Breast epithelium (tissue), 4 donors: Measurements from ENCODE around the gene PRTN3. TPM values are rescaled to one million over a fixed set of nuclear protein-coding genes. Genes with fewer than 3 reads are reported as not detected.

Source experiments
- DNase-seq, 2 donors: peaks; one replicate each; pipeline ENCODE4 v3.0.0-alpha.2; 2019; ENCODE audit warnings: low spot score in 2 of 2
- H3K27ac ChIP-seq, 2 donors: fragments of 200-600 bp; sonication (generic) in 1 of 2; one replicate each; pipeline ENCODE4 v1.5.1; 2016 to 2019; ENCODE audit warnings: mild to moderate bottlenecking in 1 of 2
- H3K27me3 ChIP-seq, 2 donors: fragments of 200-600 bp; sonication (generic) in 1 of 2; one replicate each; pipeline versions ENCODE4 v1.5.1 to v1.6.0; 2017 to 2019; ENCODE audit warnings: control low read depth in 1 of 2, mild to moderate bottlenecking in 1 of 2
- H3K36me3 ChIP-seq: fragments of 200-600 bp; one replicate; pipeline ENCODE4 v1.5.1; 2019
- H3K4me1 ChIP-seq, 2 donors: fragments of 200-600 bp; sonication (generic); one replicate each; pipeline ENCODE4 v1.5.1; 2016 to 2019; ENCODE audit warnings: control low read depth in 1 of 2
- H3K4me3 ChIP-seq, 3 donors: fragments of 200-600 bp; sonication (generic); 1 replicate in 2 of 3; 2 replicates in 1 of 3; pipeline ENCODE4 v1.5.1; 2016 to 2019; ENCODE audit warnings: mild to moderate bottlenecking in 3 of 3, moderate library complexity in 2 of 3
- H3K9me3 ChIP-seq, 2 donors: fragments of 200-600 bp; sonication (generic) in 1 of 2; one replicate each; pipeline ENCODE4 v1.5.1; 2016 to 2019; ENCODE audit warnings: control low read depth in 1 of 2
- CTCF ChIP-seq, 3 donors: fragments of 450-650 bp; IDR thresholded peaks; one replicate each; pipeline ENCODE4 v1.5.1; 2016 to 2017; ENCODE audit warnings: antibody characterized with exemption in 3 of 3, mild to moderate bottlenecking in 3 of 3, moderate library complexity in 3 of 3
- POLR2A ChIP-seq: fragments of 450-650 bp; IDR thresholded peaks from one replicate; pipeline ENCODE4 v1.6.1; 2016; ENCODE audit warnings: antibody characterized with exemption, mild to moderate bottlenecking, moderate library complexity
- POLR2AphosphoS5 ChIP-seq, 3 donors: sonication (generic); formaldehyde crosslinking; IDR thresholded peaks; one replicate each; pipeline ENCODE4 v1.6.1; 2017; ENCODE audit warnings: antibody characterized with exemption in 3 of 3
- intact Hi-C: fragments of 100-400 bp; cut with DNase I; formaldehyde crosslinking; loops from one replicate; pipeline ENCODE4 v1.15.1; 2023; ENCODE audit warnings: low total_unique reads
- total RNA-seq, 3 donors: library from RNA; depleted of rRNA; stranded (reverse); fragments of >200 nt; gene quantifications; one replicate each; pipeline ENCODE4 v1.1.0, GENCODE V29; 2016

PRTN3 gene, protein sequence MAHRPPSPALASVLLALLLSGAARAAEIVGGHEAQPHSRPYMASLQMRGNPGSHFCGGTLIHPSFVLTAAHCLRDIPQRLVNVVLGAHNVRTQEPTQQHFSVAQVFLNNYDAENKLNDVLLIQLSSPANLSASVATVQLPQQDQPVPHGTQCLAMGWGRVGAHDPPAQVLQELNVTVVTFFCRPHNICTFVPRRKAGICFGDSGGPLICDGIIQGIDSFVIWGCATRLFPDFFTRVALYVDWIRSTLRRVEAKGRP
- total RNA-seq, result 1 to 10 TPM in 1 of 3 donors, under 1 TPM in 1, not detected in 1; 0.44 to 1.1 TPM

DNA sequence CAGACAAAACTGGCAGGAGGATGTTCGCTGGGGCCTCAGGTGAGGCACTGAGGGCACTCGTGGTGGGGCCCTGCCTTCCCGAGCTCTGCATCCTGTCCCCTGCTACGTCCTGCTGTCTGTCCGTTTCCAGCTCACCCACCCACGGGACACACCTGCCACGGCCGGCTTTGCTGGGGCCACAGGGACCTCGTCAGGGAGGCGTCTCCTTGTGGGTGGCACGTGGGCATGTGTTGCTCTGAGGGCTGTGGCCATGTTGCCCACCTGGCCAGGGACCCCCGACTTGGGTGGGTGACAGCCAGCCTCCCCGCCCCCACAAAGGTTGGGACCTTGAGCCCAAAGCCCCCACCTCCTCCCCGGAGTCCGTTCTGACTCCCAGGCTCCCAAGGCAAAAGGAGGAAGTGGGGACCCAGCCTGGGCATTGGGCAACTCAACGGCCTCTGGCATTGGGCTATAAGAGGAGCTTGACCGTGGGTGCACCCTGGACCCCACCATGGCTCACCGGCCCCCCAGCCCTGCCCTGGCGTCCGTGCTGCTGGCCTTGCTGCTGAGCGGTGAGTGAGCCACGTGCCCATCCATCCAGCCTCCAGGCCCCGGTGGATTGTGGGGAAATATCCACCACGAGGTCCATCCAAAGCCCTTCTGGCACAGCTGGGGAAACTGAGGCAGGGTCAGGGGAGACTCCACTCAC lies at the start of gene PRTN3:
TSS of gene PRTN3 (plus strand) at position 481 of the 688 bp plus-strand sequence. CDS start at position 491, 10 bp downstream.
- Histone ChIP-seq H3K4me1 (peaks cover 6 to 8% of the 10 kb centered on the region in 2 donors), H3K36me3 (no peaks in the 10 kb centered on the region), H3K27ac (no peak within 1 kb of the TSS), H3K9me3 (no peaks in the 10 kb centered on the region), H3K27me3 (peaks cover 8 to 26% of the 10 kb centered on the region in 2 donors), H3K4me3 (no peak within 1 kb of the TSS)
- intact Hi-C loops, result no loop called here
- DNase-seq, result no peak
- no peak for TF ChIP-seq POLR2A

DNA sequence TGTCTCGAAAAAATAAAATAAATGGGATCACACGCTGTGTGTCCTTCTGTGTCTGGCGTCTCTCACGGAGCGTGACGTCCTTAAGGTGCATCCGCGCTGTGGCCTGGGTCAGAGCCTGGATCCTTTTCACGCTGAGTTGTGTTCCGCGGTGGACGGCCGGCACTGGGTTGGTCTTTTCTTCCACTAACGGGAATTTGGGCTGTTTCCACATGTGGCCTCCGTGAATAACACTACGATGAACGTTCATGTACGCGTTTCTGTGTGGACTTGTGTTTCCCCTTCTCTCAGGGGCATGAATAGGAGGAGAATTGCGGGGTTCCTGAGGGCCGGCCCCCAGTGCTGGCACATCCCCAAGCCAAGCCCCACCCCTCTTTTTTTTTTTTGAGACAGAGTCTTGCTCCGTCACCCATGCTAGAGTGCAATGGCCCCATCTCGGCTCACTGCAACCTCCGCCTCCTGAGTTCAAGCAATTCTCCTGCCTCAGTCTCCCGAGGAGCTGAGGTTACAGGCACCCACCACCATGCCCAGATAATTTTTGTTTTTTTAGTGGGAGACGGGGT lies 49.7 kb upstream of the PRTN3 start:
- Histone ChIP-seq H3K4me1 (peaks cover 0 to 4% of the 10 kb centered on the region in 2 donors), H3K27ac (peak overlapping the region in 1 of 2 donors; percentile 52), H3K4me3 (no peak overlapping the region), H3K9me3 (no peaks in the 10 kb centered on the region), H3K36me3 (no peaks in the 10 kb centered on the region), H3K27me3 (no peaks in the 10 kb centered on the region)
- TF ChIP-seq CTCF (IDR thresholded peaks at IDR 0.05) (no peak), POLR2A (no peak)
- DNase-seq, result no peak
- intact Hi-C loops, result no loop called here

- peaks cover 0 to 5% of the 10 kb centered on the region in 2 donors for H3K4me1 ChIP-seq
- intact Hi-C loops, result no loop called here
- H3K4me3 ChIP-seq, result no peak overlapping the region
- TF ChIP-seq POLR2AphosphoS5 (IDR thresholded peaks at IDR 0.05) (no peak), CTCF (IDR thresholded peaks at IDR 0.05) (no peak), POLR2A (no peak)
- no peaks in the 10 kb centered on the region for H3K9me3 ChIP-seq
- DNase-seq, result no peak
- H3K27me3 ChIP-seq, result no peaks in the 10 kb centered on the region
- H3K27ac ChIP-seq, result peak overlapping the region in 1 of 2 donors; percentile 52
- H3K36me3 ChIP-seq, result no peaks in the 10 kb centered on the region
Measured at GRCh38 chr19:791567-792305, 49.1 kb upstream of the PRTN3 start.

DNA sequence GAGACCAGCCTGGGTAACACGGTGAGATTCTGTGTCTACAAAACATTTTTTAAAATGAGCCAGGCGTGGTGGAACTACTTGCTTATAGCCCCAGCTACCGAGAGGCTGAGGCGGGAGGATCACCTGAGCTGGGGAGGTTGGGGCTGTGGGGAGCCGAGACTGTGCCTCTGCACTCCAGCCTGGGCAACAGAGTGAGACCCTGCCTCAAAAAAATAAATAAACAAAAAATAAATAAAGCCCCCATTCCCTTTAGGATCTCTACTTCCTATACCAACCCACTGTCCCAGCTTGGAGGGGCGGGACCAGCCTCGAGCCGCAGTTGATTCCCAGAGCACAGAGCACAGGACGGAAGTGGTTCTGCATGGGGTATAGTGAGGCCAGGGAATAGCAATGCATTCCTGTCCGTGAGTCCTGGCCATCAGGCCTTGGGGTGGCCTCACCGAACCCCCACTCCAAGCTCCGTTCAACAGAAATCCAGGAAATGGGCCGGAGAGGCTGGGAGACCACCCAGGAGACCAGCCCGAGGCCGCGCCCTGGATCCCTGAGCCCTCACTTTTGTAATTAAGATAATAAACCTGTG lies 48.4 kb upstream of the PRTN3 start:
- H3K4me3 ChIP-seq, result no peak overlapping the region
- H3K27me3 ChIP-seq, result no peaks in the 10 kb centered on the region
- H3K9me3 ChIP-seq, result no peaks in the 10 kb centered on the region
- intact Hi-C loops, result no loop called here
- DNase-seq, result no peak
- H3K4me1 ChIP-seq, result peaks cover 0 to 5% of the 10 kb centered on the region in 2 donors
- H3K36me3 ChIP-seq, result no peaks in the 10 kb centered on the region
- TF ChIP-seq CTCF (IDR thresholded peaks at IDR 0.05), result no peak
- no peak for TF ChIP-seq POLR2AphosphoS5 (IDR thresholded peaks at IDR 0.05)
- TF ChIP-seq POLR2A, result no peak
- peak overlapping the region in 1 of 2 donors; percentile 52 for H3K27ac ChIP-seq

- peaks cover under 1 to 7% of the 10 kb centered on the region in 2 donors for H3K4me1 ChIP-seq
- H3K36me3 ChIP-seq, result no peaks in the 10 kb centered on the region
- no peaks in the 10 kb centered on the region for H3K27me3 ChIP-seq
- intact Hi-C loops, result no loop called here
- TF ChIP-seq POLR2AphosphoS5 (IDR thresholded peaks at IDR 0.05) (no peak), POLR2A (no peak), CTCF (IDR thresholded peaks at IDR 0.05) (no peak)
- H3K9me3 ChIP-seq, result no peaks in the 10 kb centered on the region
- DNase-seq, result no peak
- H3K27ac ChIP-seq, result no peak overlapping the region
- no peak overlapping the region for H3K4me3 ChIP-seq
Measured at GRCh38 chr19:793806-794205, 47.0 kb upstream of the PRTN3 start.
